Limb (tissue), 2 donors: ENCODE data around the gene SRPRB.

Experiments used
- DNase-seq, 2 donors: peaks; one replicate each; pipeline ENCODE4 v3.0.0-alpha.2; 2016; ENCODE audit errors: extremely low spot score in 2 of 2

SRPRB gene

GRCh38 chr3:133825969-133826727, 20.5 kb downstream of the SRPRB start:
- DNase-seq: no peak

GRCh38 chr3:133827136-133827535, 21.5 kb downstream of the SRPRB start:
- no peak for DNase-seq

GRCh38 chr3:133827684-133828083, 22.1 kb downstream of the SRPRB start:
- DNase-seq: no peak

- DNase-seq: no peak
These were observed 23.1 kb downstream of the SRPRB start for GRCh38 chr3:133828576-133829309.

- DNase-seq: no peak
These were observed 23.7 kb downstream of the SRPRB start for GRCh38 chr3:133829310-133829707.

- no peak for DNase-seq
These were observed 24.5 kb downstream of the SRPRB start for GRCh38 chr3:133830071-133830470.

GRCh38 chr3:133831966-133832801, 26.6 kb downstream of the SRPRB start:
- DNase-seq: no peak

GRCh38 chr3:133832802-133833144, 27.2 kb downstream of the SRPRB start:
- DNase-seq: no peak

GRCh38 chr3:133833267-133833666, 27.7 kb downstream of the SRPRB start:
- no peak for DNase-seq

- DNase-seq: no peak
These were observed 28.4 kb downstream of the SRPRB start for GRCh38 chr3:133833880-133834620.

- no peak for DNase-seq
These were observed 29.2 kb downstream of the SRPRB start for GRCh38 chr3:133834621-133835417.

GRCh38 chr3:133835418-133835743, 29.8 kb downstream of the SRPRB start:
- no peak for DNase-seq

- DNase-seq: no peak
These were observed 30.3 kb downstream of the SRPRB start for GRCh38 chr3:133835961-133836360.

GRCh38 chr3:133836497-133837158, 31.0 kb downstream of the SRPRB start:
- DNase-seq: no peak

GRCh38 chr3:133837487-133838295, 32.1 kb downstream of the SRPRB start:
- DNase-seq: no peak

- DNase-seq: peak in 1 of 2 donors; percentile 6
These were observed 32.7 kb downstream of the SRPRB start for GRCh38 chr3:133838296-133838789.

- no peak for DNase-seq
These were observed 33.5 kb downstream of the SRPRB start for GRCh38 chr3:133838916-133839800.

- DNase-seq: no peak
These were observed 34.6 kb downstream of the SRPRB start for GRCh38 chr3:133840055-133840737.
